GM12865 (cell line): Measurements from ENCODE around the gene RUNX2.

ENCODE experiments used
- DNase-seq: peaks from one replicate; pipeline ENCODE4 v3.0.0; 2010; ENCODE audit warnings: low read depth
- H3K4me3 ChIP-seq: 2 replicates; pipeline ENCODE4 v1.5.1; 2011; ENCODE audit warnings: mild to moderate bottlenecking, low read depth, low read length, control low read depth
- TF ChIP-seq, protein P1 (sequence below): IDR thresholded peaks from 2 replicates; pipeline ENCODE4 v1.5.1; 2011; ENCODE audit warnings: low read length, control low read depth, low read depth, inconsistent platforms; ENCODE audit not compliant: insufficient read depth; ENCODE audit errors: missing control alignments

RUNX2 gene

DNA sequence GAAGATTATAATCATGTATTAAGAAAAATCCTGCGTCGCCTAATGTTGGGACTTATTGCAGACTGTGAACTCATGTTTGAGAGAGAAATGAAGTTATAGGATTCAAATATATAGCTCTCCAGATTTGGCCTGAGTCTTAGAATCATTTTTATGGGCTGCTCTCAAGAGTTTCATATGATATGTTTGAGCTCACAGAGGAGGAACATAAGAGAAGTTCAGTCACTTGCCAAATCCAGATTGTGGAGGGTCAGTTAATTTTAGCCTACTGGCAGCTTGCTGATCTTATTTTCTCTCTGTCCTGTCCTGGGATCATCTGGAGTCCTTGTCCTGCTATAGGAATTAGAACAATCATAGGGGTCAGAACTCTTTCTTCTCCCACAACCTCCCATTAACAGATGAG is 235.7 kb downstream of the RUNX2 start:
- no peak overlapping the region for H3K4me3 ChIP-seq
- DNase-seq: no peak
- TF ChIP-seq, protein P1, sequence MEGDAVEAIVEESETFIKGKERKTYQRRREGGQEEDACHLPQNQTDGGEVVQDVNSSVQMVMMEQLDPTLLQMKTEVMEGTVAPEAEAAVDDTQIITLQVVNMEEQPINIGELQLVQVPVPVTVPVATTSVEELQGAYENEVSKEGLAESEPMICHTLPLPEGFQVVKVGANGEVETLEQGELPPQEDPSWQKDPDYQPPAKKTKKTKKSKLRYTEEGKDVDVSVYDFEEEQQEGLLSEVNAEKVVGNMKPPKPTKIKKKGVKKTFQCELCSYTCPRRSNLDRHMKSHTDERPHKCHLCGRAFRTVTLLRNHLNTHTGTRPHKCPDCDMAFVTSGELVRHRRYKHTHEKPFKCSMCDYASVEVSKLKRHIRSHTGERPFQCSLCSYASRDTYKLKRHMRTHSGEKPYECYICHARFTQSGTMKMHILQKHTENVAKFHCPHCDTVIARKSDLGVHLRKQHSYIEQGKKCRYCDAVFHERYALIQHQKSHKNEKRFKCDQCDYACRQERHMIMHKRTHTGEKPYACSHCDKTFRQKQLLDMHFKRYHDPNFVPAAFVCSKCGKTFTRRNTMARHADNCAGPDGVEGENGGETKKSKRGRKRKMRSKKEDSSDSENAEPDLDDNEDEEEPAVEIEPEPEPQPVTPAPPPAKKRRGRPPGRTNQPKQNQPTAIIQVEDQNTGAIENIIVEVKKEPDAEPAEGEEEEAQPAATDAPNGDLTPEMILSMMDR: no peak

DNA sequence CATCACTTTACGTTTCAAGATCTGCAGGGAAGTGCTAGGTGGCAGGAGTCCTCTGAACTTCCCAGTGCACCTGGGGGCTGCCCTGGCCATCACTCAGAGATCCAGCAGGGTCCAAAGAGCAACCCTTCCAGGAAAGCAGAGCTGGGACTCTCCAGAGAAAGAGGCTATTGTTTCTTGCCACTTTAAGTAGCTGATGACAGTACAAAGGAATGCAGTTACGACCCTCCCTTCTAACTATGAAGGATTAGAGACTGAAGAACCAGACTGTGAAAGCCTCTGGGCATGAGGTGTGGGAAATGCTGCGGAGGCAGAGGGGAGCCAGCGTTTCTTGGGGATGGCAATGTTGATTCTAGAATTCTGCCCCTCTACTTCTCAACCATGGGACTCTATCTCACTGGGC is 238.8 kb downstream of the RUNX2 start:
- TF ChIP-seq, protein P1: no peak
- H3K4me3 ChIP-seq: no peak overlapping the region
- DNase-seq: no peak

DNA sequence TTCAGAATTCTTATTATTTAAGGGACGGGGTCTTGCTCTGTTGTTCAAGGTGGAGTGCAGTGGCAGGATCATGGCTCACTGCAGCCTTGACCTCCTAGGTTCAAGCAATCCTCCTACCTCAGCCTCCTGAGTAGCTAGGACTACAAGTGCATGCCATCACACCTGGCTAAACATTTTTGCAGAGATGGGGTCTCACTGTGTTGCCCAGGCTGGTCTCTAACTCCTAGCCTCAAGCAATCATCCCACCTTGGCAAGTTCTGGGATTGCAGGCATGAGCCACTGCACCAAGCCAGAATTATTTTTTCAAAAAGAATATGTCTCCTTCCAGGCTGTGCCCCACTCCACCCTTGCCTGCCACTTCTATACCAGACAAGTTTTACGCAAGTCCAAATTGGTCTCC is 239.7 kb downstream of the RUNX2 start:
- DNase-seq: no peak
- TF ChIP-seq, protein P1: no peak
- no peak overlapping the region for H3K4me3 ChIP-seq

DNA sequence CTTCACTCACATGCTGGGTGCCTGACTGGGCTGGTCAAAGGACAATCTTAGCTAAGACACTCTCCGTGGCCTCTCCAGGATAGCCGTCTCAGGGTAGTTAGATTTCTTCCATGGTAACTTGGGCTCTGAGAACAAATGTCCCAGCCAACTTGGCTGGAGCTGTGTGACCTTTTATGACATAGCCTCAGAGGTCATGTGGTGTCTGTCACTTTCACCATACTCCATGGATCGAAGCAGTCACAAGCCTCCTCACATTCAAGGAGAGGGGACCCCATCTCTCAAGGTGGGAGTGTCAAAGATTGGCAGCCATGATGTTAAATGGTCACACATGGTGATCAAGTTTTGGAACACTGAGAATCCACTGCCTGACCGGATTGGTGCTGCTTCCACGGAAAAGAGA is 240.5 kb downstream of the RUNX2 start:
- H3K4me3 ChIP-seq: no peak overlapping the region
- no peak for DNase-seq
- TF ChIP-seq, protein P1: no peak

DNA sequence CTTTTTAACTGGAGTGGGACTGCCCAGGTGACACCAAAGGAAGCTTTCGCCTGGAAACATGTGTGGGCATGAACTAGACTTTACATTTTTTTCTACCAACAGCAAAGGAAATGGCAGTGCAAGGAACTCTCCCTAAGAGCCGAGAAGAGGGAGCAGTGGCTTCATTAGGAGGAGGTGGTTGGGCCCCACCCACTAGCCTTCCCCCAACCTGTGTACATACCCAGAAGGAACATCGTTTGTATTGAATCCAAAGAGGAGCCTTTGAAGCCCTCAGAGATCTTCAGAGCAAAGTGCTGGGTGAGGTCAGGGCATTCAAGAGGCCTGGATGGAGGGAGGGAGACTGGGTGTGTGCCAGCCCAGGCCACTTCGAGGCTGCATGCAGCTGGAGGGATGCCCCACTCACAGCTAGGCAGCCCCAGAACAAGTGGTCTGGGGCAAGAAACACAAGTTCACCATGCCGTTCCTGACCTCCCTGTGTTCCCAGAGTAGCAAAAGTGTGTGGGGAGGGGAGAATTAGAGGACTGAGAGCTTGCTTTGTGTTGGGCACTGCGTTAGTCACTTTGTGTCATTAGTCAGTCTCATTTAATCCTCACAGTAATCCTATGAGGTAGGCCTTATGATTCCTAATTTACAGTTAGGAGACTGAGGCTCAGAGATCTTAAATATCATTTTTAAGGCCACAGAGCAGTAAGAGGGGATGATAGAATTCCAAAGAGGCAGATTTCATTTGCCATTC is 241.2 kb downstream of the RUNX2 start:
- H3K4me3 ChIP-seq: no peak overlapping the region
- TF ChIP-seq, protein P1: no peak
- no peak for DNase-seq

DNA sequence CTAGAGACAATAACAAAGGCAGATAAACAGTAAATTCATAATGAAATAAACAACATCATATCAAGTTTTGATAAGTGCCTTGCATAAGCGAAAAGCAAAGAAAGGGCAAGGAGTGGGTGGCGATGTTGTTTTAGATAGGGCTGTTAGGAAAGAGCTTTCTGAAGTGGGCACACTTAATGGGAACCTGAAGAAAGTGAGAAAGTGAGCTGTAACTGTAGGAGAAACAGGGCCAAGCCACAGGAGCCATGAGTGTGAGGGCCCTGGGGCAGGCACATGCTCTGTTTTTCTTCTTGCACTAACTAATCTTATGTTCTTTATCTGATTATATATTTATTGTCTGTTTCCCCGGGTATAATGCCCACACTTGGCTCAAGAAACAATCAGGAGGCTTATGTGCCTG is 243.0 kb downstream of the RUNX2 start:
- DNase-seq: no peak
- no peak overlapping the region for H3K4me3 ChIP-seq
- TF ChIP-seq, protein P1: no peak

DNA sequence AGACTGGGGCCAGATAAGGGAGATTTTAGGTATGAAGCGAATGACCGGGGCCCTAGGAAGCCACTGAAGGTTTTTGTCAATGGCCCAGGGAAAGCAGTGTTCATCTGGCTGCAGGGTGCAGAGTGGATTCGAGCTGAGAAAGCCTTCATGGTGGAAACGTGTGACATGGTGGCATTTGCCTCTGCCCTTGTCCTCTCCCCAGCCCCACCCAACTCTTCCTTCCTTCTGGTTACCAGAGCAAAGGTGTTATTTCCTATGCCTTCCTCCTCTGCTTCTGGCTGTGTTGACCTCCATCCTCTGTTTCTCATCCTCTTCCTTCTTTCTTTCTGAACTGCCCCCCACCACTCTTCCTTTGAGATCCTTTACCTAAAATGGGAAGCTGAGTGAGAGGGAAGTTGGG is 244.7 kb downstream of the RUNX2 start:
- TF ChIP-seq, protein P1: no peak
- no peak overlapping the region for H3K4me3 ChIP-seq
- no peak for DNase-seq
